GM19238 (cell line): ENCODE data around the gene ACTN1.
"Not testable (repeated sequence)": the region's sequence is repeated elsewhere in the genome, so short reads cannot be mapped to it uniquely, and the experiment has no call there.

Experiments used
- DNase-seq: peaks from one replicate; pipeline ENCODE4 v3.0.0; 2011; ENCODE audit warnings: low spot score; ENCODE audit not compliant: insufficient read length

The ACTN1 gene

GRCh38 chr14:68979021-68979721 lies at the start of gene ACTN1:
TSS of gene ACTN1 (minus strand) at chr14:68979302. CDS start at chr14:68979056, 246 bp downstream.
- peak; percentile 64 for DNase-seq

- DNase-seq, result no peak
Observed at GRCh38 chr14:69027242-69027913, 48.3 kb upstream of the ACTN1 start.

GRCh38 chr14:69023035-69023434 lies 43.9 kb upstream of the ACTN1 start:
- no peak for DNase-seq

- not testable (repeated sequence) for DNase-seq
Observed at GRCh38 chr14:69022093-69022492, 43.0 kb upstream of the ACTN1 start.

- DNase-seq, result no peak
Observed at GRCh38 chr14:69017706-69018105, 38.6 kb upstream of the ACTN1 start.

DNA sequence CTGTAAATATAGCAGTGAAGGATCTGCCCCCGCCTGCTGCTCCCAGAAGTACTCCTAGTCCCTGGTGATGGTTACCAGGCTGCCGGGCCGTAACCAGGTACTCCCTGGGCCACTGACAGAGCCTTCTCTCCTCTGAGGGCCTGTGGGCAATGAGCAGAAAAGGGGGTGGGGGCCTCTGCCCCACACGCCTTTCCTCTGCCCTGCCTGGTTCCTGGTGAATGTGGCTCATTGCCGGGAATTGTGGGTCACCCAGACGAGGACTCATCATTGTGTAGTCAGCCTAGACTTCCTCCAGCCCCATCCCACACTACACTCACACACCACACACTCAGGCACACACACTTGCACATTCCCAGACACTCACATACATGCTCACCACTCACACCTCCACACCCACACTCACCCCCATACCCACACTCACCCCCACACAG lies 35.7 kb upstream of the ACTN1 start:
- no peak for DNase-seq

DNA sequence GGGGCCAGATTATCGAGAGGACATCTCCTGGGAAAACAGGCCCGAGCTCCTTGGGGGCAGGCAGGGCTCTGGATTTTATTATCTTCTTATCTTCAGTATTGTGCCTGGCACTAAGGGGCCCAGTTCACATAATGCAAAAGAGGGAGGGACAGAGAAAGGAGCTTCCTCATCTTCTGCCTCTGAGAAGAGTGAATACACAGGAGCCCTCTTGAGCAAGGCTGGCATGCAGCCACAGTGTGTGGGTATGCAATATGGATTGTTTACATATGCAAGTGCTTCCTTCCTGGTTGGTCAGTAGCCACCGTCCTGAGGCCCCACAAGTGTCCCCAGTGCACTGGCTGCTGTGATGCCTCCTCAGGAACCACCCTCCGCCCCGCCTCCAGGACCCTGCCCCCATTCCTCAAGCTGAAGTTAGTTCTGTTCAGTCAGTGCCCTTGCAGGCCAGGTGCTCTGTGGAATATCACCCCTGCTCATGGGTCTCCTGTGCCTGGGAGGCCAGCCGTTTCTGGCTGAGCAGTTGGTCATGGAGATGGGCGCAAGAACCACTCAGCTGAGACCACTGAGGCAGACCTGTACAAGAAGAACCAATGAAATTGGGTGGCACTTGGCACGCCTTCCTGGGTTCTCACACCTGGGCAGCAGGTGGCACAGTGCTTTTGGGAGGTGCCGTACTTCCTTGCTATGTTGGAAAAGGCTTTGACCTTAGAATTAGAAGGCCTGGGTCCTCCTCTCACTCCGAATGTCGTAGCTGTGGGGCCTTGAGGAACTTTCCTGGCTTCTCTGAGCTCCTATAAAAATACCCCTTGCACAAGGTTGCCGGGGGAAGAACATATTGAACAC lies 35.1 kb upstream of the ACTN1 start:
- no peak for DNase-seq

- no peak for DNase-seq
Observed at GRCh38 chr14:69012256-69012953, 33.3 kb upstream of the ACTN1 start.

- DNase-seq, result no peak
Observed at GRCh38 chr14:69010648-69011047, 31.5 kb upstream of the ACTN1 start.

DNA sequence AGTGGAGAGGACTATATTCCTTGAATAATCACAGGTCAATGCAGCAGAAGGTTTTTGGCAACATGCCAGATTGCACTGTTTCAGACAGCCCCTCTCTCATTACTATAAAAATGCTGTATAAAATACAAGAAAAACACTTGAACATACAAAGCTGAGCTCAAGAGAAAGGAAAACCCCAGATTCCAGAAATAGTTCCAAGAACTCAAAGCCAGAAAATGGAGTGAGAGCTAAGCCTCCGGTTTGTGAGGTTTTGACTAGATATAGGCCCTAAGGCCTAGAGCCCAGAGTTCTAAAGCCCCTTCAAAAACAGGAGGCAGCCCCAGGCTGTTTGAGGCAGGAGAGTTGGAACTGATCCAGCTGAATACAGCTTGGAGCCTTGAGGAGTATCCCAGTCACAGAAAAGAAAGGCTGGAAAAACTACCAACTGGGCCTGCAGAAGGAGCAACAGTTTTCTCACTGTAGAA lies 29.4 kb upstream of the ACTN1 start:
- no peak for DNase-seq

DNA sequence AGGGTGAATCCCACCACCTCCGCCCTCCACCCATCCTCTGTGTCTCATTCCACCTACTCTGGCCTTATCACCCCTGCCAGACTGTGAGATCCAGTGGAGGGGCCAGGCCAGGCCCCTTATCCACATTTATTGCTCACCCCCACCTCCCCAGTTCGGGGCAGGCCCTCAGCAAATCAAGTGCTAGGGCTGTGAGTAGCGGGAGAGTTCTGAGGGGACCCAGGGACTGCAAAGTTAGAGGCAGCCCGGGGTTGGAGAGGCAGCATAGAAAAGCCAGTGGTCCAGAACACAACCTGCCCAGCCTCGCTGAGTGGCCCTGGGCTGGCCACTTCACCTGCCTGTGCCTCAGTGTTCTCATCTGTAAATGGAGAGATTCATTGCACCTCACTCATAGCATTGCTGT lies 27.2 kb upstream of the ACTN1 start:
- no peak for DNase-seq

DNA sequence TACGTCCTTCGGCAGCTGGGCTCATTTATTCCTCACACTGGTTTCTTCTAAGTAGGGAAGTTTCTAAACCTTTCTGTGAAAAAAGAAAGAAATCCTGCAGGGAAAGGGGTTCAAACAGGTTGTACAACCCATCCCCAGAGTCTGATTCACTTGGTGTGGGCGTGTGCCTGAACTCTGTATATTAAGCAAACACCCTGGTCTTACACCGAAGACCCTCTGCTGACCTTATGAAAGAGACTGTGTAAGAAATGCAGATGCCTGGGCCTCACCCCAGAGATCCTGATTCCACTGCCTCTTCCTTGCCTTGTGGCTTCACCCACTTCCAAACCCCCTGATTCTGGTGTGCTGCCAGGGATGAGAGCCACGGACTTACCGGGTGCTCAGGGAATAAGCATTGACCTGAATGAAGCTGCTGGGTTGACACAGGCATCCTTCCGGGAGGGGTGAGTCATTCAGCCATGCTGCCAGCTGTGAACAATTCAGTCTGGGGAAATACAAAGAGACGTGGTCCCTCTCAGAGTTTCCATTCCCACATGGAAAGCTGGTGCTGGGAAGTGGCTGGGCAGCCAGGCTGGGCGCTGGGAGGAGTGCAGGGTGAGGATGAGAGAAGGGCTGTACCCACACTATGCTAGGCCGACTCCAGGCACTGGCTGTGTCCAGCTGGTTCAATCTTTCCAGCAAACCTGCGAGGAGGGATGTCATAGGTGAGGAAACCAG lies 26.5 kb upstream of the ACTN1 start:
- no peak for DNase-seq

DNA sequence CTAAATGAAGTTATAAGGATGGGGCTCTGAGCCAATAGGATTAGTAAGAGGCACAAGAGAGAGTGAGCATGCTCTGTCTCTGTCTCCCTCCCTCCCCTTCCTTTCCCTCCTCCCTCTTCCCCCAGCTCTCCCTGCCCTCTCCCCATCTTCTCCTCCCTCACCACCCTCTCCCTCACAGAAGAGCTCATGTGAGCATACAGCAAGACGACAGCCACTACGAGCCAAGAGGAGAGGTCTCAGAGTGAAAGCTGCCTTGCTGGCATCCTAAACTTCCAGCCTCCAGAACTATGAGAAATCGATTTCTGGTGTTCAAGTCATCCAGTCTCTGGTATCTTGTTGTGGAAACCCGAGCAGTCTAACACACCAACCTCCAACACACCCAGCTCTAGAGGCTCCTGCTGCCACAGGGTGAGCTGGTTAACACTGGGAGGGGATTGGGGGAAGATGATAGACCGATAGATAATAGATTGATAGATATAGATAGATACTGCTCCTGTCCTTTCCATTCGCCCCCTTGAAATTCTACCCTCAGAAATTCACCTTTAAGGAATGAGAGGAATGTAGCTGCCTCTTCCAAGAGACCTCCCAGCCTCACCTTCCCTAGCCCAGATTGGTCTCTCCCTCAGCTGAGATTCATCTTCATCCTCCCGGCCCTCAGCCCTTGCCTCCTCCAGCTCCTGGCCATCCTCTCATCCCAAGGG lies 25.8 kb upstream of the ACTN1 start:
- DNase-seq, result no peak

DNA sequence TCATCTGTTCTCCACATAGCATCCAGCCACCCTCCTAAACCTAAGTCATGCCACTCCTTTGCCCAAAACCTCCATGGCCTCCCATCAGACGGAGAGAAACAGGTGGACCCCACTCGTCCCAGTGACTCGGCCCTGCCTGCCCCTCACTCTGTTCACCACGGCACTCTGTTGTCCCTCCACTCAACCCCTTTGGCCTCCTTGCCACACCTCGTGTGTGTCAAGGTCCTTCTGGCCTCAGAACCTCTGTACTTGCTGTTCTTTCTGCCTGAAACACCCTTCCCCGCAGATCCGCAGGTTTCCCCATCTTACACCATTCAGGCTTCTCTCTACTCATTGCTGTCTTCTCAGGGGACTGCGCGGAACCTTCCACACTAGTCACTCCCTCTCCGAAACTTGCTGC lies 24.5 kb upstream of the ACTN1 start:
- DNase-seq, result no peak

GRCh38 chr14:69002069-69002468 lies 23.0 kb upstream of the ACTN1 start:
- DNase-seq, result no peak

- no peak for DNase-seq
Observed at GRCh38 chr14:69001375-69001774, 22.3 kb upstream of the ACTN1 start.

DNA sequence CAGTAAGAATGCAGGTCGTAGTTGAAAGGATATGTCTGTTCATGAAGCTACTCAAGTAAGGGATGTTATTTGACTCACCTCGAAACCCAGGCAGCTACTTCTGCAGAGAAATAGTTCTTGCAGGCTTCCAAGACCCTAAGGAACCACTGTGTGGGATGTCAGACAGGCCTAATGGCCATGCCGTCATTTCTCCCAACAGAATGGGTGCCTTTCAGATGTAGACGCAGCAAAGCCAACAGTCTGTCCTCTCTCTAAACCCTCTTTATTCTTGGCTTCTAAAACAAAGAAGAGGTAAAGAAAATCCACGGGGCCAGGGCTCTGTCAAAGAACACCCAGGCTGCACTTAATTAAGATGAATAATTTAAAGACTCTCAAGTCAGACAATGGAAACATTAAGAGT lies 19.0 kb upstream of the ACTN1 start:
- DNase-seq, result no peak

GRCh38 chr14:68995731-68996130 lies 16.6 kb upstream of the ACTN1 start:
- no peak for DNase-seq

- no peak for DNase-seq
Observed at GRCh38 chr14:68994056-68994455, 15.0 kb upstream of the ACTN1 start.

DNA sequence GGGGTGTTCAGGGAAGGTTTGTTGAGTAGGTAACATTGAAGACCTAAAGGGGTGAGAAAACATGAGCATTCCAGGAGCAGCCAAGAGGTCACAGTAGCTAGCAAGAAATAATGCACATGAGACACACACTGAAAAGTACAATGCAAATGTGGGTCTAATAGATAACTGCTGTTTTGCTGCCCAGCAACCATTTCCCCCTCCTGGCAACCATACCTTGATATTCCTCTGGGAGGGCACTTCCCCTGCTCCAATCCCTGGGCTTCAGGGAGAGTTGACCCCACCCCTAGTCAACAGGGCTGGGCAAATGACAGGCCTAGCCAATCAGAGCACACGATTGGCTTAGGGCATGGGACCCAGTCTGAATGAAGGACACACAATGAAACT lies 8.5 kb upstream of the ACTN1 start:
- DNase-seq, result no peak
